Effector memory CD4-positive, alpha-beta T cell (primary cell): ENCODE data around the gene TPO.

Experiments used
- DNase-seq, 3 donors: peaks; one replicate each; pipeline ENCODE4 v3.0.0-alpha.2; 2020
- H3K27ac ChIP-seq: 2 replicates; pipeline ENCODE4 v1.7.0; 2013; ENCODE audit warnings: mild to moderate bottlenecking, low read length, moderate library complexity; ENCODE audit not compliant: insufficient read depth, poor library complexity, severe bottlenecking
- H3K27me3 ChIP-seq: replicated peaks from 2 replicates; pipeline ENCODE4 v1.7.0; 2013; ENCODE audit warnings: mild to moderate bottlenecking, low read length; ENCODE audit not compliant: insufficient read depth, control insufficient read depth, poor library complexity, severe bottlenecking
- H3K36me3 ChIP-seq: 2 replicates; pipeline ENCODE4 v1.7.0; 2013; ENCODE audit warnings: mild to moderate bottlenecking, low read length, moderate library complexity; ENCODE audit not compliant: control insufficient read depth, insufficient read depth
- H3K4me1 ChIP-seq: 2 replicates; pipeline ENCODE4 v1.7.0; 2013; ENCODE audit warnings: low read length, mild to moderate bottlenecking; ENCODE audit not compliant: control insufficient read depth, insufficient read depth, poor library complexity, severe bottlenecking
- H3K4me3 ChIP-seq: 2 replicates; pipeline ENCODE4 v1.7.0; 2013; ENCODE audit warnings: low read length, low read depth, mild to moderate bottlenecking; ENCODE audit not compliant: insufficient read depth, poor library complexity, severe bottlenecking
- H3K9me3 ChIP-seq: 2 replicates; pipeline ENCODE4 v1.7.0; 2013; ENCODE audit warnings: mild to moderate bottlenecking, low read length, moderate library complexity; ENCODE audit not compliant: control insufficient read depth

The TPO gene

GRCh38 chr2:1496359-1496821, 83.1 kb downstream of the TPO start:
- H3K4me1 ChIP-seq = no peaks in the 10 kb centered on the region
- no peaks in the 10 kb centered on the region for H3K9me3 ChIP-seq
- no peak overlapping the region for H3K27ac ChIP-seq
- H3K4me3 ChIP-seq = no peak overlapping the region
- H3K36me3 ChIP-seq = no peaks in the 10 kb centered on the region
- H3K27me3 ChIP-seq = no peaks in the 10 kb centered on the region
- no peak for DNase-seq

GRCh38 chr2:1497122-1497611, 83.9 kb downstream of the TPO start:
- Histone ChIP-seq H3K27me3 (no peaks in the 10 kb centered on the region), H3K9me3 (no peaks in the 10 kb centered on the region), H3K36me3 (no peaks in the 10 kb centered on the region), H3K4me1 (no peaks in the 10 kb centered on the region), H3K4me3 (no peak overlapping the region), H3K27ac (no peak overlapping the region)
- DNase-seq = no peak

DNA sequence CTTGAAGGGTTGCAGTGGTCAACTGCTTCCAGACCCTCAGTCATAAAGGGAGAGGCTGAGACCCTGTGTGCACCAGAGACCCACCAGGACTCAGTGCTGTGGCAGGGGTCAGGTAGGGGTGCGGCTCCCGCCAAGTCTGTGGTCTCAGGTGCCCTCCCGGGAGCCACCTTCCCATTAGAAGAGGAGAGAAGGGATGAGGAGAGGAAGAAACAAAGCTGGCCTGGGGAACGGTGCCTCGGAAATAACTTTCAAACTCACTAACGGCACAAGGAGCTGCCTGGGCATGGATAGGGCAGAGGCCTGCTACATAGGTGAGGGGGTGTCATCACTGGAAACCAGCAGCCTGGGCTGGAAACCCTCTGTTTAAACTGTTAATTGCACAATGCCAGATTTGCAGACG, 84.9 kb downstream of the TPO start:
- Histone ChIP-seq H3K27me3 (no peaks in the 10 kb centered on the region), H3K4me3 (no peak overlapping the region), H3K4me1 (no peaks in the 10 kb centered on the region), H3K27ac (no peak overlapping the region), H3K36me3 (no peaks in the 10 kb centered on the region), H3K9me3 (no peaks in the 10 kb centered on the region)
- DNase-seq = no peak

- H3K36me3 ChIP-seq = no peaks in the 10 kb centered on the region
- no peak overlapping the region for H3K27ac ChIP-seq
- H3K4me1 ChIP-seq = no peaks in the 10 kb centered on the region
- no peak for DNase-seq
- H3K27me3 ChIP-seq = no peaks in the 10 kb centered on the region
- H3K4me3 ChIP-seq = no peak overlapping the region
- H3K9me3 ChIP-seq = no peaks in the 10 kb centered on the region
These were observed 86.0 kb downstream of the TPO start for GRCh38 chr2:1499033-1499795.

DNA sequence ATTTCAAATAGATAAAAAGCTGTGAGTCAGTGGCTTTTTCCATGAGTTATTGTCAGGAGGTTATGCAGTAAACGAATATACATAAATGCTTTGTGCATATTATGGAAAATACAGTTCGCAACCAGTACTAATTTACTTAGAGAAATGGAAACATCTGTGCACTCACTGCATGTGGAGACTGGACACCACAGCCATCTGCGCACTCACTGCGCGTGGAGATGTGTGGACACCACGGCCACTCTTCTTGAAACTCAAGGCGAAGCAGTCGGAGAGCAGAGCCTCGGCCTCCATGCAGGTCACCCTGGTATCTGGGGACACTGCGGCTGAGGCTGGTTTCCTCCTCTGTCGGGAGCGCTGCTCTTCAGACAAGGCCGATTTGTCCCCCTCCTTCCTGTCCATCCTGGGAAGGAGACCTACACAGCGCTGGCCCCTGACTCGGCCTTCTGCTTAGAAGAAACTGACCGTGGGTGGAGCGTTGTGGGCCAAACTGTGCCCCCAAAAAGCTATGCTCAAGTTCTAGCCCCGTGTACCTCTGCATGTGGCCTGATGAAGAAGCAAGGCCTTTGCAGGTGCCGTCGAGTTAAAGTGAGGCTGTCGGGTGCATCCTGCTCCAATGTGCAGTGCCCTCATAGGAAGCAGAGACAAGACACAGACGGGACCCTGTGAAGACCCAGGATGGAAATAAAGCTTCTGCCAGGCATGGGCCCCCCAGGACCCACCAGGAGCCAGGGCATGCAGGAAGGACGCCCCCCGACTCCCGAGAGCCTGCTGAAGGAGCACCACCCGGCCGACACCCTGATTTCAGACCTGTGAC, 88.0 kb downstream of the TPO start:
- H3K4me3 ChIP-seq = no peak overlapping the region
- DNase-seq = no peak
- no peaks in the 10 kb centered on the region for H3K9me3 ChIP-seq
- no peaks in the 10 kb centered on the region for H3K4me1 ChIP-seq
- H3K27ac ChIP-seq = no peak overlapping the region
- H3K27me3 ChIP-seq = no peaks in the 10 kb centered on the region
- no peaks in the 10 kb centered on the region for H3K36me3 ChIP-seq

DNA sequence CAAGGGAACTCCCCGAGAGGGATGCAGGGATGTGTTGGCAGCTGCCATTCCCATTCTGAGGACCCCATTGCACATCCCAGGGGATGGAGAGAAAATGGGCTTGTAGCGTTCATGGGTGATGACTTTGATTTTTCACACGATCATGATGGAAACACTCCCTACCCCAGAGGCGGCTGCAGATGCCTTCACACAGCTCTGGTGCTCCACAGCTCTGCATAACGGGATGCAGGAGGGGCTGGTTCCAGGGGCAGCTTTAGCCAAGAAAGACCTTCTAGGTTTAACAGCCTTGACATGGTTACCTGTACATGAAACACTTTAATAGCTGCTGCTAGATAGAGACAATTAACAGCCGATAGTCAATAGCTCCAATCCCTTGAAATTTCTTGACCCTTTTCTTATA, 88.7 kb downstream of the TPO start:
- H3K4me1 ChIP-seq = no peaks in the 10 kb centered on the region
- H3K36me3 ChIP-seq = no peaks in the 10 kb centered on the region
- H3K4me3 ChIP-seq = no peak overlapping the region
- H3K27me3 ChIP-seq = no peaks in the 10 kb centered on the region
- no peak overlapping the region for H3K27ac ChIP-seq
- H3K9me3 ChIP-seq = no peaks in the 10 kb centered on the region
- DNase-seq = no peak

GRCh38 chr2:1502891-1503304, 89.6 kb downstream of the TPO start:
- no peaks in the 10 kb centered on the region for H3K4me1 ChIP-seq
- no peak for DNase-seq
- H3K27me3 ChIP-seq = no peaks in the 10 kb centered on the region
- H3K9me3 ChIP-seq = no peaks in the 10 kb centered on the region
- H3K4me3 ChIP-seq = no peak overlapping the region
- H3K36me3 ChIP-seq = no peaks in the 10 kb centered on the region
- H3K27ac ChIP-seq = no peak overlapping the region

DNA sequence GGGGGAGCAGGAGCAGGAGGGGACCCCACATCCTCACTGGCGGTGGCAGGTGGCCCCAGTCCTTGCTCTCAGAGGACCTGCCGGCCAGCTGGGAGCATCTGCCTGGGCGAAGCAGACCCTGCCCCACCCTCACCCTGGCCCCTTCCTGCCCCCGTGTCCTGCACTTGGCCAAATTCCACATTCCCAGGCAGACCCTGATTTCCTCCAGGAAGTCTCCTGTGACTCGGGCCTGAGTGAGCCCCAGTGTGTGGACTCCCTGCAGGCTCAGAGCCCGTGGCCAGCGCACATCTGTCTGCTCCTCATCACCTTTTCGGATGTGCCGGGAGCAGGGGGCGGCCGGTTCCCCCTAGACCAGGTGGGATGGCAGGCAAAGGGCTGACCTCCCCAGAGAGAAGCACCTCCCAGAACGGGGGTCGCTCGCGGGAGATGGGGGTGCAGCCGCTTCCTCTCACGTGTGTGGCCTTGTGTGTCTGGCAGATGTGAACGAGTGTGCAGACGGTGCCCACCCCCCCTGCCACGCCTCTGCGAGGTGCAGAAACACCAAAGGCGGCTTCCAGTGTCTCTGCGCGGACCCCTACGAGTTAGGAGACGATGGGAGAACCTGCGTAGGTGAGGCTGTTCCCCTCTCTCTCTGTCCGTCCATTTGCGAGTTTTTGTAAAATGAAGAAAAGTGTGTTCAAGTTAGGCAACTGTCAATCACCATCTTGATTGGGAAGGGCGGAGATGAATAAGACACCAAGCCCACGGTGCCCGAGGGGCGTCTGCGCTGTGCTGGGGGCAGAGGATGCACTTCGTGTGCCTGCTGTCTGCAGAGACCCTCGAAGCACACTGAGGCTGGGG, 90.4 kb downstream of the TPO start:
- Histone ChIP-seq H3K27ac (no peak overlapping the region), H3K4me3 (no peak overlapping the region), H3K36me3 (no peaks in the 10 kb centered on the region), H3K9me3 (no peaks in the 10 kb centered on the region), H3K27me3 (no peaks in the 10 kb centered on the region), H3K4me1 (no peaks in the 10 kb centered on the region)
- no peak for DNase-seq

DNA sequence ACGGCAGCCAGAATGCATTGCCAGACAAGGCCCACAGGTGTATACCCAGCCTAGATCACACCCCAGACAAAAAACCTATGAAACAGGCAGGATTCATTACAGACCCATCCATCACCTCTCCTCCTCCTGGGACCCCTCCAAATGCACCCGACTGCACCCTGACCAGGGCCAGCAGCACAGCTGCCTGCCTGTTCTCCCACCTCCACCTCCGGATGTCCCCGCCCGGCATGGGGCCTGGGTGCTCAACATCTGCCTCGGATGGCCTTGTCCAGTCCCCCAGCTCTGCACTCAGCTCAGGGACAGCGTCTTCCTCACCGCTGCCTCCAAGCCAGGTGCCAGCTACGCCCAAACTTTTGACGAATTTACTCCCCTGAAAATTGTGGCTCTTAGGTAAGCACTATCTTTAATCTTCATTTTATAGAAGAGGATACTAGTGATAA, 91.1 kb downstream of the TPO start:
- no peak for DNase-seq
- H3K27ac ChIP-seq = no peak overlapping the region
- no peak overlapping the region for H3K4me3 ChIP-seq
- no peaks in the 10 kb centered on the region for H3K9me3 ChIP-seq
- H3K27me3 ChIP-seq = no peaks in the 10 kb centered on the region
- H3K4me1 ChIP-seq = no peaks in the 10 kb centered on the region
- no peaks in the 10 kb centered on the region for H3K36me3 ChIP-seq
